Progenitor cell of endocrine pancreas (in vitro differentiated cells): ENCODE measurements around the gene PAFAH2. TPM values are rescaled to one million over a fixed set of nuclear protein-coding genes. Genes with fewer than 3 reads are reported as not detected.

Source experiments
- DNase-seq: peaks from one replicate; pipeline ENCODE4 v3.0.0; 2021; ENCODE audit warnings: low spot score; ENCODE audit not compliant: unreplicated experiment
- H3K27ac Mint-ChIP-seq: 2 replicates; pipeline ENCODE4 v1.8.0; 2021; ENCODE audit warnings: mild to moderate bottlenecking, moderate library complexity, mixed read lengths
- H3K27me3 Mint-ChIP-seq: 2 replicates; pipeline ENCODE4 v1.8.0; 2021; ENCODE audit warnings: mixed read lengths
- H3K36me3 Mint-ChIP-seq: 2 replicates; pipeline ENCODE4 v1.8.0; 2022; ENCODE audit warnings: mixed read lengths; ENCODE audit not compliant: insufficient read depth
- H3K4me1 Mint-ChIP-seq: 2 replicates; pipeline ENCODE4 v1.8.0; 2021; ENCODE audit warnings: low read depth, mixed read lengths
- H3K4me3 Mint-ChIP-seq: 2 replicates; pipeline ENCODE4 v1.8.0; 2021; ENCODE audit warnings: low read depth, mild to moderate bottlenecking, moderate library complexity, mixed read lengths
- H3K9me3 Mint-ChIP-seq: 2 replicates; pipeline ENCODE4 v1.8.0; 2021; ENCODE audit warnings: low read depth, mixed read lengths
- long read RNA-seq: library from polyadenylated mRNA; unstranded; transcript quantifications from one replicate; pipeline ENCODE4 v2.0.0, GENCODE V29; 2020
- total RNA-seq: library from RNA; stranded (reverse); gene quantifications from 2 replicates; pipeline ENCODE4 v1.2.1, GENCODE V29; 2021
- TF ChIP-seq, protein P1 (sequence below): fragments of 200-600 bp; sonication (generic); IDR thresholded peaks from one replicate; pipeline ENCODE4 v1.5.0; 2021; ENCODE audit warnings: antibody characterized with exemption, mild to moderate bottlenecking; ENCODE audit not compliant: unreplicated experiment

Gene PAFAH2
- total RNA-seq, result 12.8 and 14.5 TPM in 2 replicates
- long read RNA-seq, transcript PAFAH2-201 (11 exons, 3,581 nt), result major isoform, 55 of 79 reads
- long read RNA-seq, partial matches to known transcripts, result 3 of 79 reads
- long read RNA-seq, other reads (novel, unspliced or antisense), result 17 of 79 reads

DNA sequence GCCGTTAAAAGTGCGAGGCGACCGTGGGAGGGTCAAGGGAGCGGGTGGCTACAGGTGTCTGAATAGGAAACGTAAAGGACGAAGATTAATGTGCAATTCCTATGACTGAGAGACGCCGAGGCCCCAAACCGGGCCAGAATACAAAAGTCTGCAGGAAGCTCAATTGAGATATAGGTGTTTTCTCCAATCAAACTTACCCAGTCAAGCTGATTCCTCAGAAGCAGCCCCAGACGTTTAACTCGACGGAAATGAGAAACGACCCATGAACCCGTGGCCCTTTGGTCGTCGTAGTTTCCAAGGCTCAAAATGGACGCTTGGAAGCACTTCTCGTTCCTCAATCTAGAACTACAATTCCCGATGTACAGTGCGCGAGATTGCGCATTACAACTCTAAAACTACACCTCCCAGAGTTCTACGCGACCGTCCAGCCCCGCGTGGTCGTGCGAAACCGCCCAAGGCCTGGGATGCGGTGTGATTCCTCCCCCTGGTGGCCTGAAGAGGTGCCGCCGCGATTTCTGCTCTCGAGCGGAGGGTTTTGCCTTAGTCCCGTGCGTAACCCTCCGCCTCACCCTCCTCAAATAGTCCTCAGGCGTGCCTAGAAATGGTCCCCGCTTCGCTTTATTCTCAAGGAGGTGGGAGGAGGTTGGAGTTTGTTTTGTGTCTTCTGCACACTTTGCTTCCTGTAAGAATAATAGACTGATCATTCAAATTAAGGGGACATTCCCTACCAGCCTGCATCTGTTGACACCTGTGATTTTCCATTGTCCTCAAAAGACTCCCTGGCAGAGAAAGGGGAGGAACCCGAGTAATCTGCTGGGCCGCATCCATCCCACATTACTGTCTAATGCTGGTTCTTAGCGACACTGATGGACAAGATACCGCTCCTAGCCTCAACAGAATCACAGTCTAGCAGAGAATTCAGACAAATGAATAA, at the start of gene PAFAH2:
Gene PAFAH2, minus strand, starts transcription at position 236 of the 934 bp plus-strand sequence. CDS start 7,247 bp downstream, outside the sequence.
- peak; percentile 91 for DNase-seq
- no peaks in the 10 kb centered on the region for H3K36me3 Mint-ChIP-seq
- peaks cover 12% of the 10 kb centered on the region for H3K4me1 Mint-ChIP-seq
- H3K9me3 Mint-ChIP-seq, result no peaks in the 10 kb centered on the region
- peak within 1 kb of the TSS; percentile 94 for H3K4me3 Mint-ChIP-seq
- TF ChIP-seq, protein P1, sequence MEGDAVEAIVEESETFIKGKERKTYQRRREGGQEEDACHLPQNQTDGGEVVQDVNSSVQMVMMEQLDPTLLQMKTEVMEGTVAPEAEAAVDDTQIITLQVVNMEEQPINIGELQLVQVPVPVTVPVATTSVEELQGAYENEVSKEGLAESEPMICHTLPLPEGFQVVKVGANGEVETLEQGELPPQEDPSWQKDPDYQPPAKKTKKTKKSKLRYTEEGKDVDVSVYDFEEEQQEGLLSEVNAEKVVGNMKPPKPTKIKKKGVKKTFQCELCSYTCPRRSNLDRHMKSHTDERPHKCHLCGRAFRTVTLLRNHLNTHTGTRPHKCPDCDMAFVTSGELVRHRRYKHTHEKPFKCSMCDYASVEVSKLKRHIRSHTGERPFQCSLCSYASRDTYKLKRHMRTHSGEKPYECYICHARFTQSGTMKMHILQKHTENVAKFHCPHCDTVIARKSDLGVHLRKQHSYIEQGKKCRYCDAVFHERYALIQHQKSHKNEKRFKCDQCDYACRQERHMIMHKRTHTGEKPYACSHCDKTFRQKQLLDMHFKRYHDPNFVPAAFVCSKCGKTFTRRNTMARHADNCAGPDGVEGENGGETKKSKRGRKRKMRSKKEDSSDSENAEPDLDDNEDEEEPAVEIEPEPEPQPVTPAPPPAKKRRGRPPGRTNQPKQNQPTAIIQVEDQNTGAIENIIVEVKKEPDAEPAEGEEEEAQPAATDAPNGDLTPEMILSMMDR, result peak; percentile 93
- no peaks in the 10 kb centered on the region for H3K27me3 Mint-ChIP-seq
- peak within 1 kb of the TSS; percentile 97 for H3K27ac Mint-ChIP-seq

DNA sequence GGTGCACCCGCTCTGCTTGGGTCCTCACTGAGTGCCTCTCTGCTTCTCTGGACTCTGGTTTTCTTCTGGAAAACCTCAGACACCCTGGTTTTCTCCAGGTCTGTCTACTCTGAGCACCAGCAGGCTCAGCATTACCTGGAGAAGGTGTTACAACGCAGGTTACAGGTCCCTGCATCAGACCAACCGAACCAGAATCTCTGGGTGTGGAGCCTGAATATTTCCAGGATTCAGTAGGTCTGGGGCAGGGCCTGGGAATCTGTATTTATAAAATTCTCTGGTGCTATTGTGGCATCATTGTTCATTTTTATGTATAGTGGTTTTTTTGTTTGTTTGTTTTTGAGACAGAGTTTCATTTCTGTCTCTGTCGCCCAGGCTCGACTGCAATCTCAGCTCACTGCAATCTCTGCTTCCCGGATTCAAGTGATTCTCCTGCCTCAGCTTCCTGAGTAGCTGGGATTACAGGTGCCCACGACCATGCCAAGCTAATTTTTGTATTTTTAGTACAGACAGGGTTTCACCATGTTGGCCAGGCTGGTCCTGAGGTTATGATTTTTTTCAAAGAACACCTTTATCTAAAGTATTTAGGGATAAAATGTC, 49.5 kb upstream of the PAFAH2 start:
- Mint-ChIP-seq H3K36me3 (no peaks in the 10 kb centered on the region), H3K27me3 (peaks cover 81% of the 10 kb centered on the region), H3K4me1 (peaks cover 4% of the 10 kb centered on the region), H3K9me3 (no peaks in the 10 kb centered on the region), H3K27ac (no peak overlapping the region), H3K4me3 (no peak overlapping the region)
- no peak for DNase-seq
- TF ChIP-seq, protein P1, result no peak

DNA sequence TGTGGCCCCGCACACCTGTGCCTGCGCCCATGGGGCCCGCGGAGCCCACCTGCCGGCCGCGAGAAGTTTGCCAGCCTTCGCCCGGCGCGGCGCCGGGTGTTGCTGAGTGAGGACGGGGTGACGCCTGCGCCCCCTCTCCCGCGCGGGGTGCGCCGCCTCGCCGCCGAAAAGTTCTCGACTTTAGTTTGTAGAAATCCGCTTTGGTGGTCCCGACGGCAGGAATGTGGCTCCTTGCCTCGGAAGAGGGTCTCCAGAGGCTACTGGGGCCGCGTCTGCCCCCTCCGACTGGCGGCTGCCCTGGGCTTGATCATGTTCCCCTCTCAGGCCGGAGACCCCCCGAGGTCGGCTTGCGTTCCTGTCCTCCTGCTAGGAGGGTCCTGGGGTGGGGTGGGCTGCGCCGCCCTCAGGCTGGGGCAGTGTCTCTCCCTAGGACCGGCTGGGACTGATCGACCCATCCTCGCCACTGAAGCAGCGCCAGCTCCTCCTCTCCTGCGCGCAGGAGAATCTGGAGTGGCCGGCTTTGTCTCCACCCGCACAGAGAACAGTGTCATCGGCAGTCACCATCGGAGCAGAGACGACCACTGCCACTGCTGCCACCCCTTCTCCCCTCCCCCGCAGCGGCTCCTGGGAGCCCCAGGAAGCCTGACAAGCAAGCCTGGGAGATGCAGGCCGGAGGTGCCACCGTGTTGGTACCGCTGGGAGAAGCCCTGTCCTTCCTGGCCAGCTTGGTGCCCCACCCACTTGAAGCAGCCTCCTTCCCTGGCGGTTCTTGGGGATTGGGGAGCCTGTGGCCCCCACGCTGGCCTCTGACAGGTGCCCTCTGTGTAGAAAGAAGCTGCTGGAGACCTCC, 48.6 kb upstream of the PAFAH2 start:
- peaks cover 84% of the 10 kb centered on the region for H3K27me3 Mint-ChIP-seq
- no peaks in the 10 kb centered on the region for H3K9me3 Mint-ChIP-seq
- DNase-seq, result no peak
- no peak overlapping the region for H3K27ac Mint-ChIP-seq
- TF ChIP-seq, protein P1, result no peak
- no peaks in the 10 kb centered on the region for H3K36me3 Mint-ChIP-seq
- H3K4me1 Mint-ChIP-seq, result peaks cover 4% of the 10 kb centered on the region
- peak overlapping the region; percentile 31 for H3K4me3 Mint-ChIP-seq

DNA sequence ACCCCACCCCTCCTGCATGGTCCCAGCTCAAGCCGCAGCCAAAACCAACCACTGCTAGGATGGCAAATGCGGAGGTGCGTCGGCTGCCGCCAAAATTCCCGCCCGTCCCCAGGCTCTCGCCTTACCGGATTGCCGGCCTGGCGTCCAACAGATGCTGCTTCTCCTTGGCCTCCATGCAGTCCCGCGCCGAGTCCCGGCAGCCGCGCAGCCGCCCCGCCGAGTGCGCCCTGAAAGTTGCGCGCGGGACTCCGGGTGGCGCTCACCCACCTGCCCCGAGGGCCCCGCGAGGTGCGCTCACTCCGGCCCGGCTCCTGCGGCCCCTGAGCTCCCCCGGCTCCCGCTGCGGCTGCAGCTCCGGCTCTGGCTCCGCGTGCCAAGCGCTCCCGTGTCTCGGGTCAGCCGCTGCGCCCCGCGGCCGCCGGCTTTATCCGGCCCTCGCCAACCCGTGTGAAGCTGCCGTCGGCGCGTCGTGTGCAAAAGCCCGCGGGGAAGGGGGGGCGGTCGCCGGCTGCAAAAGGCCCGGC, 47.9 kb upstream of the PAFAH2 start, which contains the start of gene SLC30A2:
Gene SLC30A2, minus strand, starts transcription at position 397 of the 524 bp plus-strand sequence. Its CDS starts 222 bp downstream, at position 175.
- Mint-ChIP-seq H3K4me1 (peaks cover 4% of the 10 kb centered on the region), H3K4me3 (peak within 1 kb of the TSS; percentile 31), H3K27ac (no peak within 1 kb of the TSS), H3K9me3 (no peaks in the 10 kb centered on the region), H3K27me3 (peaks cover 78% of the 10 kb centered on the region), H3K36me3 (no peaks in the 10 kb centered on the region)
- DNase-seq, result no peak
- TF ChIP-seq, protein P1, result no peak
